ENCODE data around the gene C15orf62. TPM values are rescaled to one million over a fixed set of nuclear protein-coding genes. Genes with fewer than 3 reads are reported as not detected.

Gene C15orf62
- polyA plus RNA-seq, 2 donors: 21.3 to 71.9 TPM

DNA sequence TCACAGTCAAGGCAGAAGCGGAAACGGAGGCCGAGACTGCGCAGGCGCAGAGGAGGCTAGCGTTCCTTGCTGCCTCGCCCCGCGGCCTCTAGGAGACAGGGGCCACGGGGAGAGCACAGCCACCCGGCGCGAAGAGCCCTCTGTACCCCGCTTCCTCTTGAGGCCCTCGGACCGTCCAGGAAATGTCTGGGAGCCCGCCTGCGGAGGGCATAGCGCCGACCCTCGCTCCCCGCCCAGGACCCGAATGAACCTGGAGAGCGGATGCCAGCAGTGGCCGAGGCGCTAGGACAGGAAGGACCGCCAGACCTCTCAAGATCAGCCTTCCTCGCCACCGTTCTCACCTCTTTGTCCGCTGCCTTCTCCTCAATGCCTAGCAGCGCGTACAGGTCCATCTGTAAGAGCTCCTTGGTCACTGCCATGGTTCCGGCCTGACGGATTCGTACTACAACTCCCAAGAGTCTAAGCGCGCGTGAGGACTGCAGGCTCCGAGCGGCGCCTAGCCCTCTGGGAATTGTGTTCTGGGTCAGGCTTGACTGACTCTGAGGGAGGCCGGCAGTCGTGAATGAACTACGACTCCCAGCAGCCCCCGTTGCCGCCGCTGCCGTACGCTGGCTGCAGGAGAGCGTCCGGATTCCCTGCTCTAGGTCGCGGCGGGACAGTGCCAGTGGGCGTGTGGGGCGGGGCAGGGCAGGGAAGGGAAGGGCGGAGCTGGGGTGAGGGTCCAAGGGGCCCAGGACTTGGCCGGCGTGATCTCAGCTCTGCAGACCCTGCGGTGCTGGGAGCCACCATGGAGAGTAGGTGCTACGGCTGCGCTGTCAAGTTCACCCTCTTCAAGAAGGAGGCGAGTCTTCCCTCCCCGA, 37.5 kb downstream of the C15orf62 start, which contains the start of the genes DNAJC17 and ZFYVE19:
DNAJC17 (minus strand) TSS at position 446 of the 860 bp plus-strand sequence; CDS start at position 419, 27 bp downstream.
ZFYVE19 (plus strand) TSS at position 62 of the 860 bp plus-strand sequence; CDS start at position 563, 501 bp downstream.
- 0% methylated on average over 62 to 64 of the region's 64 CpGs for WGBS, 2 donors
- H3K9me3 ChIP-seq (ENCODE audit: control insufficient read depth in 2 of 2, insufficient read depth in 1 of 2, low read depth in 1 of 2, low read length in 1 of 2): no peaks in the 10 kb centered on the region
- H3K27ac ChIP-seq (ENCODE audit: low read depth in 2 of 2, low read length in 1 of 2): peak within 1 kb of the TSS; percentile 96 to 97
- H3K27me3 ChIP-seq (ENCODE audit: control insufficient read depth in 1 of 2, insufficient read depth in 2 of 2, low read length in 2 of 2): no peaks in the 10 kb centered on the region
- peaks cover 3 to 17% of the 10 kb centered on the region in 2 donors for H3K36me3 ChIP-seq (ENCODE audit: control insufficient read depth in 2 of 2, insufficient read depth in 2 of 2, low read length in 1 of 2)
- H3K4me3 ChIP-seq (ENCODE audit: low read depth in 1 of 2, low read length in 2 of 2): peak within 1 kb of the TSS; percentile 93 to 98
- peaks cover 2% of the 10 kb centered on the region in 2 donors for H3K4me1 ChIP-seq (ENCODE audit: control insufficient read depth in 2 of 2, insufficient read depth in 2 of 2, low read length in 1 of 2)

DNA sequence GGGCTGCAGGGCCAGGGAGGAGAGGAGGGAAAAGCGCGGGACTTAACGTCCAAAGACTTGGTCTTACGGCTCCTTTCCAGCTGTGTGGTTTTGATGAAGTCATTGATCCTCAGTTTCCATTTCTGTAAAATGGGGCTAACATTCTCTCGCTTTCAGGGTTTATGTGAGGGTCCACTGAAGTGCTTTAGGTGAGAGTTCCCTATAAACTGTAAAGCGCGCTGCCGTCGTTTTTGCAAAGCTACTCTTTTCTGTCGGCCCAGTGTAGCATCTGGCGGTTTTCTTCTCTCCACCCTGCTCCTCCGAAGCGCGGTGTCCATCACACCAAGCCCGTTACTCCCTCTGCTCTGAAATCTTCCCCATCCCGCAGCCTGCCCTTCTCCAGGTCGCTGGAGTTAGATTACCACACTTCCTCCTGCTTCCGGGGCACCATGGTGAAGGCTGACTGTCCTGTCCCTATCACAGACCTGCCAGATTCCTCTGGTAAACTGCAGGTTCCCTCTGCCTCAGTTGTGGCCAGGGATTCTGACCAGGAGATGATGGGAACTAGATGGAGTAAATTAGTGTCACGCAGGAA, 38.2 kb downstream of the C15orf62 start:
- Histone ChIP-seq H3K9me3 (ENCODE audit: control insufficient read depth in 2 of 2, insufficient read depth in 1 of 2, low read depth in 1 of 2, low read length in 1 of 2) (no peaks in the 10 kb centered on the region), H3K36me3 (ENCODE audit: control insufficient read depth in 2 of 2, insufficient read depth in 2 of 2, low read length in 1 of 2) (peaks cover 3 to 22% of the 10 kb centered on the region in 2 donors), H3K27me3 (ENCODE audit: control insufficient read depth in 1 of 2, insufficient read depth in 2 of 2, low read length in 2 of 2) (no peaks in the 10 kb centered on the region), H3K27ac (ENCODE audit: low read depth in 2 of 2, low read length in 1 of 2) (peak overlapping the region; percentile 72 to 80), H3K4me1 (ENCODE audit: control insufficient read depth in 2 of 2, insufficient read depth in 2 of 2, low read length in 1 of 2) (peaks cover 2% of the 10 kb centered on the region in 2 donors), H3K4me3 (ENCODE audit: low read depth in 1 of 2, low read length in 2 of 2) (peak overlapping the region; percentile 93 to 98)
- 19 to 57% methylated on average over 19 of the region's 19 CpGs for WGBS, 2 donors

DNA sequence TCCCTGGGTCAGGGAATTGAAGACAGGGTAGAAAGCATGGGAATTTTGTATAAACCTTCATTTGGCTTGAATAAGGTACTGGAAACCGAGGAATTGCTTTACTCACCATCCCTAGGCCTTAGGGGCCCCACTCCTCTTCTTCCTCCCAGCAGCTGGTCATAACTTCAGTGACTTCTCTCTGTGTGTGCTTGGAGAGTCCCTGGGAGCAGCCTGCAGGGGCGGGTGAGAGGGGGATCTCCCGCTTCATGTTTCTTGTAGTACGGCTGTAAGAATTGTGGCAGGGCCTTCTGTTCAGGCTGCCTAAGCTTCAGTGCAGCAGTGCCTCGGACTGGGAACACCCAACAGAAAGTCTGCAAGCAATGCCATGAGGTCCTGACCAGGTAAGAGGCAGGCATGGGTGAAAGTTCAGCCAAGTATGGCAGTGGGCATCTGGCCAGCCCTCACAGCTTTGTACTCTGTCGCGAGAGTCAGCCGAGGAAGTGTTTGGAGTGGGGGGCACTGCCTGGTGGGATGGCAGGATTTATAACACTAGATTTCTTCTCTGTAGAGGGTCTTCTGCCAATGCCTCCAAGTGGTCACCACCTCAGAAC, 39.2 kb downstream of the C15orf62 start:
- Histone ChIP-seq H3K27me3 (ENCODE audit: control insufficient read depth in 1 of 2, insufficient read depth in 2 of 2, low read length in 2 of 2) (no peaks in the 10 kb centered on the region), H3K4me3 (ENCODE audit: low read depth in 1 of 2, low read length in 2 of 2) (no peak overlapping the region), H3K36me3 (ENCODE audit: control insufficient read depth in 2 of 2, insufficient read depth in 2 of 2, low read length in 1 of 2) (peaks cover 3 to 32% of the 10 kb centered on the region in 2 donors), H3K27ac (ENCODE audit: low read depth in 2 of 2, low read length in 1 of 2) (no peak overlapping the region), H3K9me3 (ENCODE audit: control insufficient read depth in 2 of 2, insufficient read depth in 1 of 2, low read depth in 1 of 2, low read length in 1 of 2) (no peaks in the 10 kb centered on the region), H3K4me1 (ENCODE audit: control insufficient read depth in 2 of 2, insufficient read depth in 2 of 2, low read length in 1 of 2) (peaks cover 2% of the 10 kb centered on the region in 2 donors)
- WGBS, 2 donors: 75 to 76% methylated on average over 8 of the region's 8 CpGs

- Histone ChIP-seq H3K9me3 (ENCODE audit: control insufficient read depth in 2 of 2, insufficient read depth in 1 of 2, low read depth in 1 of 2, low read length in 1 of 2) (no peaks in the 10 kb centered on the region), H3K27me3 (ENCODE audit: control insufficient read depth in 1 of 2, insufficient read depth in 2 of 2, low read length in 2 of 2) (no peaks in the 10 kb centered on the region), H3K4me3 (ENCODE audit: low read depth in 1 of 2, low read length in 2 of 2) (no peak overlapping the region), H3K27ac (ENCODE audit: low read depth in 2 of 2, low read length in 1 of 2) (no peak overlapping the region), H3K36me3 (ENCODE audit: control insufficient read depth in 2 of 2, insufficient read depth in 2 of 2, low read length in 1 of 2) (peaks cover 3 to 37% of the 10 kb centered on the region in 2 donors), H3K4me1 (ENCODE audit: control insufficient read depth in 2 of 2, insufficient read depth in 2 of 2, low read length in 1 of 2) (peaks cover 0 to 2% of the 10 kb centered on the region in 2 donors)
- WGBS, 2 donors: 95 to 96% methylated on average over 12 of the region's 12 CpGs
Observed at GRCh38 chr15:40812721-40813425, 43.1 kb downstream of the C15orf62 start.

- WGBS, 2 donors: 73 to 88% methylated on average over 4 of the region's 4 CpGs
- peaks cover 0 to 26% of the 10 kb centered on the region in 2 donors for H3K36me3 ChIP-seq (ENCODE audit: control insufficient read depth in 2 of 2, insufficient read depth in 2 of 2, low read length in 1 of 2)
- H3K4me3 ChIP-seq (ENCODE audit: low read depth in 1 of 2, low read length in 2 of 2): no peak overlapping the region
- H3K27me3 ChIP-seq (ENCODE audit: control insufficient read depth in 1 of 2, insufficient read depth in 2 of 2, low read length in 2 of 2): no peaks in the 10 kb centered on the region
- no peaks in the 10 kb centered on the region for H3K9me3 ChIP-seq (ENCODE audit: control insufficient read depth in 2 of 2, insufficient read depth in 1 of 2, low read depth in 1 of 2, low read length in 1 of 2)
- H3K27ac ChIP-seq (ENCODE audit: low read depth in 2 of 2, low read length in 1 of 2): no peak overlapping the region
- no peaks in the 10 kb centered on the region for H3K4me1 ChIP-seq (ENCODE audit: control insufficient read depth in 2 of 2, insufficient read depth in 2 of 2, low read length in 1 of 2)
Observed at GRCh38 chr15:40815042-40815698, 45.4 kb downstream of the C15orf62 start.

DNA sequence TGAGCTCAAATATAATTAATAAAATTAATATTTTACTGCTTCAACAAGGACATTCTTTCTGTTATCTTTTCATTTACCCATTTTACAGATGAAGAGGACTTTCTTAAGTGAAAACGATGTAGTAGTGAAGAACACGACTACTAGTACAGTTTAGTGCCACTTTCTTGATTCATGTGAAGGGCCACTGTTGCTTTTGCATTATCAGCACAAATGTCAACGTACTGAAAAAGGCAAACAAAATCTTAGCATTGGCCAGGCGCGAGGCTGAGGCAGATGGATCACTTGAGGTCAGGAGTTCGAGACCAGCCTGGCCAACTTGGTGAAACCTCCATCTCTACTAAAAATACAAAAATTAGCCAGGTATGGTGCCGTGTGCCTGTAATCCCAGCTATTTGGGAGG, 49.3 kb downstream of the C15orf62 start:
- Histone ChIP-seq H3K4me1 (ENCODE audit: control insufficient read depth in 2 of 2, insufficient read depth in 2 of 2, low read length in 1 of 2) (no peaks in the 10 kb centered on the region), H3K27me3 (ENCODE audit: control insufficient read depth in 1 of 2, insufficient read depth in 2 of 2, low read length in 2 of 2) (no peaks in the 10 kb centered on the region), H3K4me3 (ENCODE audit: low read depth in 1 of 2, low read length in 2 of 2) (no peak overlapping the region), H3K9me3 (ENCODE audit: control insufficient read depth in 2 of 2, insufficient read depth in 1 of 2, low read depth in 1 of 2, low read length in 1 of 2) (no peaks in the 10 kb centered on the region), H3K36me3 (ENCODE audit: control insufficient read depth in 2 of 2, insufficient read depth in 2 of 2, low read length in 1 of 2) (peaks cover 0 to 5% of the 10 kb centered on the region in 2 donors), H3K27ac (ENCODE audit: low read depth in 2 of 2, low read length in 1 of 2) (no peak overlapping the region)
- 72 to 74% methylated on average over 7 of the region's 7 CpGs for whole genome bisulfite sequencing, 2 donors

DNA sequence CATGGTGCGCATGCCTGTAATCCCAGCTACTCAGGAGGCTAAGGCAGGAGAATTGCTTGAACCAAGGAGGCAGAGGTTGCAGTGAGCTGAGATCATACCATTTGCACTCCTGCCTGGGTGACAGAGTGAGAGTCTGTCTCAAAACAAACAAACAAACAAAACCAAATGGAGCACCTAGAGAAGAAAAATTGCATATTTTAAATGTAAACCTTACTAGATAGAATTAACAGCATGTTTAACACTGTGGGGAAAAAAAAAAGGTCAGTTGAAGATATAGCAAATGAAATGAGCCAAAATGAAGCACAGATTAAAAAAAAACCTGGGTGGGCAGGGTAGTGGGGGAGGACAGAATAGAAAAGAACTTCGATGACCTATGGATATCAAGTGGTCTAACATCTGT, 51.4 kb downstream of the C15orf62 start:
- H3K9me3 ChIP-seq (ENCODE audit: control insufficient read depth in 2 of 2, insufficient read depth in 1 of 2, low read depth in 1 of 2, low read length in 1 of 2): no peaks in the 10 kb centered on the region
- 90 to 93% methylated on average over 2 of the region's 2 CpGs for WGBS, 2 donors
- H3K27me3 ChIP-seq (ENCODE audit: control insufficient read depth in 1 of 2, insufficient read depth in 2 of 2, low read length in 2 of 2): no peaks in the 10 kb centered on the region
- no peak overlapping the region for H3K4me3 ChIP-seq (ENCODE audit: low read depth in 1 of 2, low read length in 2 of 2)
- no peak overlapping the region for H3K27ac ChIP-seq (ENCODE audit: low read depth in 2 of 2, low read length in 1 of 2)
- no peaks in the 10 kb centered on the region for H3K36me3 ChIP-seq (ENCODE audit: control insufficient read depth in 2 of 2, insufficient read depth in 2 of 2, low read length in 1 of 2)
- H3K4me1 ChIP-seq (ENCODE audit: control insufficient read depth in 2 of 2, insufficient read depth in 2 of 2, low read length in 1 of 2): no peaks in the 10 kb centered on the region

Data from esophagus (tissue), 2 donors.